Neuronal stem cell (in vitro differentiated cells): ENCODE data around the gene REM1.
"Not testable (repeated sequence)": the region's sequence is repeated elsewhere in the genome, so short reads cannot be mapped to it uniquely, and the experiment has no call there.

Experiments used
- DNase-seq: peaks from one replicate; pipeline ENCODE4 v3.0.0-alpha.2; 2013; ENCODE audit warnings: low spot score
- H2AFZ ChIP-seq: one replicate; pipeline ENCODE4 v1.6.1; 2013; ENCODE audit warnings: mild to moderate bottlenecking, low read length, inconsistent platforms
- H2AK5ac ChIP-seq: 2 replicates; pipeline ENCODE4 v1.6.1; 2013; ENCODE audit warnings: low read depth, mild to moderate bottlenecking, inconsistent platforms, low read length, moderate library complexity, mixed read lengths
- H2BK120ac ChIP-seq: 2 replicates; pipeline ENCODE4 v1.6.1; 2013; ENCODE audit warnings: low read depth, mild to moderate bottlenecking, inconsistent platforms, low read length, moderate library complexity, mixed read lengths
- H2BK12ac ChIP-seq: one replicate; pipeline ENCODE4 v1.6.1; 2013; ENCODE audit warnings: low read length, inconsistent platforms
- H2BK15ac ChIP-seq: 2 replicates; pipeline ENCODE4 v1.6.1; 2013; ENCODE audit warnings: mild to moderate bottlenecking, low read length, inconsistent platforms, mixed read lengths
- H2BK5ac ChIP-seq: one replicate; pipeline ENCODE4 v1.6.1; 2013; ENCODE audit warnings: inconsistent platforms, mild to moderate bottlenecking, low read length, moderate library complexity
- H3K14ac ChIP-seq: one replicate; pipeline ENCODE4 v1.6.1; 2013; ENCODE audit warnings: low read length, inconsistent platforms
- H3K18ac ChIP-seq: 2 replicates; pipeline ENCODE4 v1.6.1; 2013; ENCODE audit warnings: low read length, inconsistent platforms
- H3K23ac ChIP-seq: 2 replicates; pipeline ENCODE4 v1.6.1; 2013; ENCODE audit warnings: low read depth, mild to moderate bottlenecking, mixed read lengths, low read length, inconsistent platforms; ENCODE audit not compliant: poor library complexity
- H3K27ac ChIP-seq: replicated peaks from 3 replicates; pipeline ENCODE4 v1.5.1; 2013; ENCODE audit warnings: low read length, inconsistent platforms
- H3K27me3 ChIP-seq, 3 experiments: 2 replicates each; pipeline ENCODE4 v1.6.1; 2013; ENCODE audit warnings: low read length in 3 of 3, mild to moderate bottlenecking in 2 of 3, inconsistent platforms in 1 of 3, low read depth in 1 of 3, mixed read lengths in 1 of 3, moderate library complexity in 1 of 3; ENCODE audit not compliant: control insufficient read depth in 3 of 3, insufficient read depth in 3 of 3
- H3K36me3 ChIP-seq, 2 donors: replicated peaks in 1 of 2; 2 replicates each; pipeline ENCODE4 v1.6.1; 2013; ENCODE audit warnings: low read length in 2 of 2; ENCODE audit not compliant: control insufficient read depth in 2 of 2, insufficient read depth in 2 of 2
- H3K4ac ChIP-seq: 2 replicates; pipeline ENCODE4 v1.6.1; 2013; ENCODE audit warnings: inconsistent platforms, mild to moderate bottlenecking, low read length, moderate library complexity
- H3K4me1 ChIP-seq, 2 donors: 1 replicate in 1 of 2; 2 replicates in 1 of 2; pipeline ENCODE4 v1.6.1; 2013; ENCODE audit warnings: low read length in 2 of 2, low read depth in 1 of 2; ENCODE audit not compliant: control insufficient read depth in 2 of 2, insufficient read depth in 1 of 2
- H3K4me2 ChIP-seq: one replicate; pipeline ENCODE4 v1.6.1; 2013; ENCODE audit warnings: mild to moderate bottlenecking, low read length, inconsistent platforms; ENCODE audit not compliant: insufficient read depth, poor library complexity, severe bottlenecking
- H3K4me3 ChIP-seq, 2 donors: 2 replicates each; pipeline ENCODE4 v1.5.1; 2013; ENCODE audit warnings: low read length in 2 of 2, mild to moderate bottlenecking in 2 of 2, inconsistent platforms in 1 of 2, moderate library complexity in 1 of 2
- H3K79me1 ChIP-seq: one replicate; pipeline ENCODE4 v1.6.1; 2013; ENCODE audit warnings: low read depth, mild to moderate bottlenecking, inconsistent platforms, low read length, moderate library complexity
- H3K9ac ChIP-seq: one replicate; pipeline ENCODE4 v1.6.1; 2013; ENCODE audit warnings: mild to moderate bottlenecking, low read depth, low read length, inconsistent platforms; ENCODE audit not compliant: poor library complexity
- H3K9me3 ChIP-seq, 2 donors: replicated peaks in 1 of 2; 2 replicates each; pipeline versions ENCODE3 to v1.6.1; 2013; ENCODE audit warnings: low read length in 2 of 2, mild to moderate bottlenecking in 2 of 2, inconsistent platforms in 1 of 2, low read depth in 1 of 2, mixed read lengths in 1 of 2, moderate library complexity in 1 of 2; ENCODE audit not compliant: control insufficient read depth in 2 of 2, insufficient read depth in 1 of 2
- H4K8ac ChIP-seq: one replicate; pipeline ENCODE4 v1.6.1; 2013; ENCODE audit warnings: low read depth, mild to moderate bottlenecking, inconsistent platforms, low read length, moderate library complexity
- H4K91ac ChIP-seq: one replicate; pipeline ENCODE4 v1.6.1; 2013; ENCODE audit warnings: low read length, low read depth, mild to moderate bottlenecking, inconsistent platforms; ENCODE audit not compliant: poor library complexity
- WGBS, 2 donors: extraction: QIAGEN DNeasy Blood & Tissue Kit; methylation state at CpG; one replicate each; pipeline ENCODE4 v1.1.7; 2013; ENCODE audit warnings: missing lambda C conversion rate in 2 of 2, mixed read lengths in 1 of 2; ENCODE audit not compliant: insufficient read length in 2 of 2, insufficient replicate concordance in 1 of 2; ENCODE audit errors: extremely low coverage in 2 of 2; 5-methylcytosine and 5-hydroxymethylcytosine counted together

Gene REM1

DNA sequence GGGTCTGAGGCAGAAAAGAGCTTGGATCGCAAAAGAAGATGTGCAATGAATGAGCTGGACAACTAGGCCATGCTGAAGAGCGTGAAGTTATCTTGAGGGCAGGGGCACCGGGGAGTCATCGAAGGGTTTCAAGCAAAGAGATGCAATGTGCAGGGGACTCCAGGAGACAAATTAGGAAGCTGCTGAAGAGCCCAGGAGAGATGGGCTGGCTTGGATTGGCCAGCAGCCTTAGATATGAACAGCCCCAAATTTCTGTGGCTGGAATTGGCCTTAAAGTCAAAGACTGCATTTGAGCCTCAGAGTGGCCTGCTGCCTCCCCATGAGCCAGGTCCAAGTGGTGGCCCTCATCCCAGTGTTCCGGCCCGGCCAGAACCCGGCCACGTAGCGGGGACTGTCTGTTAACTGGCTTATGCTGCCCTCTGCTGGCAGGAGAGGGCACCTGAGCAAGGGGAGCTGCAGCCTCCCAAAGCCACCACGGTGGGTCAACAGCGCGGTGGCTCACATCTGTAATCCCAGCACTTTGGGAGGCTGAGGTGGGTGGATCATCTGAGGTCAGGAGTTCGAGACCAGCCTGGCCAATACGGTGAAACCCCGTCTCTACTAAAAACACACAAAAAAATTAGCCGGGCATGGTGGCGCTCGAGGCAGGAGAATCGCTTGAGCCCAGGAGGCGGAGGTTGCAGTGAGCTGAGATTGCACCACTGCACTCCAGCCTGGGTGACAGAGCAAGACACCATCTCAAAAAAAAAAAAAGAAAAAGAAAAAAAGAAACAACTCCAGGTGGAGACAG is 28.0 kb downstream of the REM1 start:
- H3K9me3 ChIP-seq, H3K18ac ChIP-seq, H4K8ac ChIP-seq, H3K4me1 ChIP-seq, H3K9ac ChIP-seq, H3K4me3 ChIP-seq, H3K14ac ChIP-seq, H3K36me3 ChIP-seq, H3K79me1 ChIP-seq, H4K91ac ChIP-seq, H3K27me3 ChIP-seq, H2BK5ac ChIP-seq, H3K23ac ChIP-seq, H2AK5ac ChIP-seq, H2BK120ac ChIP-seq, H2BK15ac ChIP-seq, H3K4me2 ChIP-seq, H3K4ac ChIP-seq, H3K27ac ChIP-seq, H2BK12ac ChIP-seq: not testable (repeated sequence)
- DNase-seq, result peak; percentile 43
- WGBS, 2 donors, result no CpG with 5 or more reads among the region's 20 CpGs
- peak overlapping the region; percentile 6 for H2AFZ ChIP-seq

DNA sequence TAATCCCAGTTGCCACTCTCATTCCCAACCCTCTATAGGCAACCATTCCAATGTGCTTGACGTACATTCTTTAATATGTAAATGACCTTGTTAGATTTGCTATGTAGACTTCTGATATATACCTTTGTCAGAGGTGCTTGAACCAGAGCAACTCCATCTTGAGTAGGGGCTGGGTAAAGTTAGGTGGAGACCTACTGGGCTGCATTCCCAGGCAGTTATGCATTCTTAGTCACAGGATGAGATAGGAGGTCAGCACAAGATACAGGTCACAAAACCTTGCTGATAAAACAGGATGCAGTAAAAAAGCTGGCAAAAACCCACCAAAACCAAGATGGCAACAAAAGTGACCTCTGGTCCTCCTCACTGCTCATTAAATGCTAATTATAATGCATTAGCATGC is 30.8 kb downstream of the REM1 start:
- H3K9me3 ChIP-seq, result peaks cover 0 to 4% of the 10 kb centered on the region in 2 donors
- no peak for DNase-seq
- no peak overlapping the region for H2BK12ac ChIP-seq
- H2BK15ac ChIP-seq, result no peak overlapping the region
- no peak overlapping the region for H2AK5ac ChIP-seq
- H3K4me1 ChIP-seq, result no peaks in the 10 kb centered on the region
- no peak overlapping the region for H3K4me2 ChIP-seq
- H3K9ac ChIP-seq, result no peak overlapping the region
- no peak overlapping the region for H4K8ac ChIP-seq
- H3K23ac ChIP-seq, result no peak overlapping the region
- no CpG with 5 or more reads among the region's 1 CpG for WGBS, 2 donors
- H3K27me3 ChIP-seq, result peaks cover 0 to 4% (median 0%) of the 10 kb centered on the region in 3 experiments
- no peak overlapping the region for H3K4me3 ChIP-seq
- H3K18ac ChIP-seq, result no peak overlapping the region
- no peak overlapping the region for H3K27ac ChIP-seq
- H2BK120ac ChIP-seq, result no peak overlapping the region
- no peak overlapping the region for H3K4ac ChIP-seq
- H4K91ac ChIP-seq, result no peak overlapping the region
- no peaks in the 10 kb centered on the region for H3K36me3 ChIP-seq
- no peak overlapping the region for H2BK5ac ChIP-seq
- H3K79me1 ChIP-seq, result no peaks in the 10 kb centered on the region
- no peak overlapping the region for H2AFZ ChIP-seq
- no peak overlapping the region for H3K14ac ChIP-seq

DNA sequence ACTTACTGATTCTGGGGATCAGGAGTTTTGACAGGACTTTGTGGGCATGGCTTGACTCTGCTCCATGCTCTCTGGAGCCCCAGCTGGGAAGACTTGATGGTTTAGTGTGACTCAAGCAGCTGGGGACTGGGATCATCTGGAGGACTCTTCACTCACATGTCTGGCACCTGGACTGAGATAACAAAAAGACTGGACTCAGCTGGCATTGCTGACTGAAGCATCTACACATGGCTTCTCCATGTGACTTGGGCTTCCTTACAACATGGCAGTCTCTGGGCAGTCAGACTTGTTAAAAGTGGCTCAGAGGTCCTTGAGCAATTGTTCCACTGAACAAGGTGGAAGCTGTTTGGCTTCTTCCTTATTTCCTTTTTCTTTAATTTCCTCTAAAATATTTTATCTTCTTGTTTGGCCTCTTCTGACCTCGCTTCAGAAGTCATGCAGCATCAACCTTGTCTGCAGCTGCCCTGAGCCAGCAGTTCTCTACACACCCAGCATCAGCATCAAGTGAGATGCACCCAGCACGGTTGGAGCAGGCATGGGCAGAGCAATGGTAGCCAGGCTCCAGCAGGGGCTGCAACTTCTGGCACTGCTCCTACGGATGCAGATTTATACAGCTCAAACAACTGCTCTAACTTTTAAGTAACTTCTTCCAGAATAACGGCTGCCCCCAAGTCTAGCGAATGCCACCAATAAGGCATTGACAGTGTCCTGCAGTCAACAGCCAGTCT is 33.6 kb downstream of the REM1 start:
- no peak overlapping the region for H2AFZ ChIP-seq
- H3K4me1 ChIP-seq, result no peaks in the 10 kb centered on the region
- no peak overlapping the region for H3K27ac ChIP-seq
- no CpG with 5 or more reads among the region's 5 CpGs for WGBS, 2 donors
- H3K36me3 ChIP-seq, result no peaks in the 10 kb centered on the region
- no peak overlapping the region for H3K14ac ChIP-seq
- H3K4me3 ChIP-seq, result no peak overlapping the region
- no peak overlapping the region for H4K91ac ChIP-seq
- no peak overlapping the region for H2BK5ac ChIP-seq
- H2BK15ac ChIP-seq, result no peak overlapping the region
- H3K4me2 ChIP-seq, result no peak overlapping the region
- no peaks in the 10 kb centered on the region for H3K79me1 ChIP-seq
- H3K9ac ChIP-seq, result no peak overlapping the region
- no peak overlapping the region for H2AK5ac ChIP-seq
- H3K18ac ChIP-seq, result no peak overlapping the region
- H3K27me3 ChIP-seq, result peaks cover 0 to 4% (median 0%) of the 10 kb centered on the region in 3 experiments
- no peak overlapping the region for H4K8ac ChIP-seq
- no peak overlapping the region for H2BK12ac ChIP-seq
- no peak overlapping the region for H2BK120ac ChIP-seq
- DNase-seq, result no peak
- peak overlapping the region; percentile 84 for H3K4ac ChIP-seq
- no peak overlapping the region for H3K23ac ChIP-seq
- peaks cover 0 to 4% of the 10 kb centered on the region in 2 donors for H3K9me3 ChIP-seq
